ENCODE measurements around the gene ZBTB39.
A peak's percentile ranks its signal among the peaks of the same experiment; 100 is the strongest.
"Not testable (repeated sequence)": the region's sequence is repeated elsewhere in the genome, so short reads cannot be mapped to it uniquely, and the experiment has no call there.

The ZBTB39 gene

GRCh38 chr12:57005980-57006808 is at the start of gene ZBTB39:
Gene ZBTB39, minus strand, starts transcription at chr12:57006546. Its CDS starts 1,629 bp downstream, at chr12:57004917.
- peaks cover 19% of the 10 kb centered on the region for H3K36me3 Mint-ChIP-seq (ENCODE audit: low read depth)
- no peaks in the 10 kb centered on the region for H3K9me3 Mint-ChIP-seq
- peaks cover 38% of the 10 kb centered on the region for H3K4me1 Mint-ChIP-seq (ENCODE audit: low read depth)
- H3K27ac Mint-ChIP-seq: peak within 1 kb of the TSS; percentile 89
- H3K27me3 Mint-ChIP-seq (ENCODE audit: low read depth): no peaks in the 10 kb centered on the region
- H3K4me3 Mint-ChIP-seq: peak within 1 kb of the TSS; percentile 94

- Mint-ChIP-seq H3K36me3 (ENCODE audit: low read depth) (peaks cover 41% of the 10 kb centered on the region), H3K27me3 (ENCODE audit: low read depth) (no peaks in the 10 kb centered on the region), H3K9me3 (no peaks in the 10 kb centered on the region), H3K4me1 (ENCODE audit: low read depth) (peaks cover 3% of the 10 kb centered on the region), H3K27ac (no peak overlapping the region), H3K4me3 (no peak overlapping the region)
Measured at GRCh38 chr12:57055824-57056223, 49.5 kb upstream of the ZBTB39 start.

- not testable (repeated sequence) for H3K27me3 Mint-ChIP-seq (ENCODE audit: low read depth); H3K9me3 Mint-ChIP-seq; H3K4me3 Mint-ChIP-seq; H3K27ac Mint-ChIP-seq; H3K4me1 Mint-ChIP-seq (ENCODE audit: low read depth)
- H3K36me3 Mint-ChIP-seq (ENCODE audit: low read depth): peaks cover 23% of the 10 kb centered on the region
Measured at GRCh38 chr12:57053901-57054300, 47.6 kb upstream of the ZBTB39 start.

GRCh38 chr12:57053146-57053545 is 46.8 kb upstream of the ZBTB39 start:
- H3K9me3 Mint-ChIP-seq; H3K4me3 Mint-ChIP-seq; H3K27ac Mint-ChIP-seq; H3K4me1 Mint-ChIP-seq (ENCODE audit: low read depth); H3K27me3 Mint-ChIP-seq (ENCODE audit: low read depth): not testable (repeated sequence)
- peaks cover 17% of the 10 kb centered on the region for H3K36me3 Mint-ChIP-seq (ENCODE audit: low read depth)

- Mint-ChIP-seq H3K27me3 (ENCODE audit: low read depth) (peaks cover 4% of the 10 kb centered on the region), H3K9me3 (no peaks in the 10 kb centered on the region), H3K4me1 (ENCODE audit: low read depth) (peaks cover 20% of the 10 kb centered on the region), H3K27ac (no peak overlapping the region), H3K4me3 (no peak overlapping the region), H3K36me3 (ENCODE audit: low read depth) (peaks cover 8% of the 10 kb centered on the region)
Measured at GRCh38 chr12:57051011-57051410, 44.7 kb upstream of the ZBTB39 start.

GRCh38 chr12:57049890-57050289 is 43.5 kb upstream of the ZBTB39 start, which contains the start of gene MYO1A:
Gene MYO1A, minus strand, starts transcription at chr12:57050129. Its CDS starts 1,806 bp downstream, at chr12:57048323.
- H3K4me3 Mint-ChIP-seq: no peak within 1 kb of the TSS

GRCh38 chr12:57049119-57049446 is 42.7 kb upstream of the ZBTB39 start:
- Mint-ChIP-seq H3K27ac (no peak overlapping the region), H3K4me1 (ENCODE audit: low read depth) (peaks cover 18% of the 10 kb centered on the region), H3K27me3 (ENCODE audit: low read depth) (peaks cover 4% of the 10 kb centered on the region), H3K36me3 (ENCODE audit: low read depth) (peaks cover 3% of the 10 kb centered on the region), H3K9me3 (no peaks in the 10 kb centered on the region), H3K4me3 (no peak overlapping the region)

More at GRCh38 chr12:57049890-57050289, 43.5 kb upstream of the ZBTB39 start, which contains the start of gene MYO1A:
- no peak within 1 kb of the TSS for H3K27ac Mint-ChIP-seq
- H3K9me3 Mint-ChIP-seq: no peaks in the 10 kb centered on the region
- peaks cover 18% of the 10 kb centered on the region for H3K4me1 Mint-ChIP-seq (ENCODE audit: low read depth)
- H3K36me3 Mint-ChIP-seq (ENCODE audit: low read depth): peaks cover 6% of the 10 kb centered on the region
- H3K27me3 Mint-ChIP-seq (ENCODE audit: low read depth): peaks cover 4% of the 10 kb centered on the region

GRCh38 chr12:57048423-57049118 is 42.2 kb upstream of the ZBTB39 start:
- no peak overlapping the region for H3K27ac Mint-ChIP-seq
- no peak overlapping the region for H3K4me3 Mint-ChIP-seq
- H3K36me3 Mint-ChIP-seq (ENCODE audit: low read depth): peaks cover 2% of the 10 kb centered on the region
- H3K27me3 Mint-ChIP-seq (ENCODE audit: low read depth): peaks cover 4% of the 10 kb centered on the region
- peaks cover 18% of the 10 kb centered on the region for H3K4me1 Mint-ChIP-seq (ENCODE audit: low read depth)
- no peaks in the 10 kb centered on the region for H3K9me3 Mint-ChIP-seq

- Mint-ChIP-seq H3K27ac (peak overlapping the region; percentile 80), H3K9me3 (no peaks in the 10 kb centered on the region), H3K4me3 (no peak overlapping the region), H3K27me3 (ENCODE audit: low read depth) (peaks cover 4% of the 10 kb centered on the region), H3K4me1 (ENCODE audit: low read depth) (peaks cover 18% of the 10 kb centered on the region), H3K36me3 (ENCODE audit: low read depth) (peaks cover 2% of the 10 kb centered on the region)
Measured at GRCh38 chr12:57047981-57048380, 41.6 kb upstream of the ZBTB39 start.

GRCh38 chr12:57046947-57047890 is 40.9 kb upstream of the ZBTB39 start:
- H3K36me3 Mint-ChIP-seq (ENCODE audit: low read depth): peaks cover 2% of the 10 kb centered on the region
- H3K27ac Mint-ChIP-seq: peak overlapping the region; percentile 80
- no peaks in the 10 kb centered on the region for H3K9me3 Mint-ChIP-seq
- H3K27me3 Mint-ChIP-seq (ENCODE audit: low read depth): peaks cover 4% of the 10 kb centered on the region
- peak overlapping the region; percentile 52 for H3K4me3 Mint-ChIP-seq
- peaks cover 18% of the 10 kb centered on the region for H3K4me1 Mint-ChIP-seq (ENCODE audit: low read depth)

GRCh38 chr12:57046086-57046791 is 39.9 kb upstream of the ZBTB39 start:
- Mint-ChIP-seq H3K4me1 (ENCODE audit: low read depth) (peaks cover 18% of the 10 kb centered on the region), H3K4me3 (no peak overlapping the region)

GRCh38 chr12:57044889-57045288 is 38.5 kb upstream of the ZBTB39 start:
- Mint-ChIP-seq H3K36me3 (ENCODE audit: low read depth) (peaks cover 2% of the 10 kb centered on the region), H3K9me3 (no peaks in the 10 kb centered on the region), H3K4me3 (no peak overlapping the region), H3K4me1 (ENCODE audit: low read depth) (peaks cover 18% of the 10 kb centered on the region), H3K27ac (no peak overlapping the region), H3K27me3 (ENCODE audit: low read depth) (no peaks in the 10 kb centered on the region)

More at GRCh38 chr12:57046086-57046791, 39.9 kb upstream of the ZBTB39 start:
- peaks cover 2% of the 10 kb centered on the region for H3K36me3 Mint-ChIP-seq (ENCODE audit: low read depth)
- peaks cover 4% of the 10 kb centered on the region for H3K27me3 Mint-ChIP-seq (ENCODE audit: low read depth)
- H3K27ac Mint-ChIP-seq: no peak overlapping the region
- no peaks in the 10 kb centered on the region for H3K9me3 Mint-ChIP-seq

GRCh38 chr12:57044468-57044867 is 38.1 kb upstream of the ZBTB39 start:
- Mint-ChIP-seq H3K27ac (no peak overlapping the region), H3K27me3 (ENCODE audit: low read depth) (no peaks in the 10 kb centered on the region), H3K4me1 (ENCODE audit: low read depth) (peaks cover 18% of the 10 kb centered on the region), H3K4me3 (no peak overlapping the region), H3K36me3 (ENCODE audit: low read depth) (peaks cover 2% of the 10 kb centered on the region), H3K9me3 (no peaks in the 10 kb centered on the region)

- Mint-ChIP-seq H3K4me1 (ENCODE audit: low read depth) (peaks cover 11% of the 10 kb centered on the region), H3K4me3 (no peak overlapping the region), H3K27me3 (ENCODE audit: low read depth) (no peaks in the 10 kb centered on the region), H3K9me3 (no peaks in the 10 kb centered on the region), H3K27ac (no peak overlapping the region), H3K36me3 (ENCODE audit: low read depth) (peaks cover 2% of the 10 kb centered on the region)
Measured at GRCh38 chr12:57042695-57043094, 36.3 kb upstream of the ZBTB39 start.
